ENCODE data around the gene PPP5C. TPM values are rescaled to one million over a fixed set of nuclear protein-coding genes. Genes with fewer than 3 reads are reported as not detected.
A peak's percentile ranks its signal among the peaks of the same experiment; 100 is the strongest.

The PPP5C gene
- total RNA-seq, 5 donors from 2014 or later (not counting 1 experiment from before 2014, with no cell fraction given) = 40.3 to 59.7 (median 42.8) TPM

DNA sequence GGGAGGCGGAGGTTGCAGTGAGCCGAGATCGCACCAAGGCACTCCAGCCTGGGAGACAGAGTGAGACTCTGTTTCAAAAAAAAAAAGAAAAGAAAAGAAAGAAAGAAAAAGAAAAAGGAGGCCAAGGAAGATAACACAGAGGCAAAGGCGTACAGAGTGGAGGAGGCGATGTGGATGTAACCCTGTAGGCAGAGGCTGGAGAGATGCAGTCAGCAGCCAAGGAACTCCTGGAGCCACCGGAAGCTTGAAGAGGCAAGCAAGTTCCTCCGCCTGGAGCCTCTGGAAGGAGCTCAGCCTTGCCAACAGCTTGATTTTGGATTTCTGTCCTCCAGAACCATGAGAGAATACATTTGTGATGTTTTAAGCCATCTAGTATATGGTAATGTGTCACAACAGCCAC is 73.2 kb downstream of the PPP5C start:
- peaks cover 36 to 57% of the 10 kb centered on the region in 2 donors for H3K27me3 Mint-ChIP-seq

GRCh38 chr19:46422344-46422743 is 75.5 kb downstream of the PPP5C start:
- Mint-ChIP-seq H3K36me3 (no peaks in the 10 kb centered on the region), H3K4me1 (peaks cover 14 to 15% (median 14%) of the 10 kb centered on the region in 3 donors), H3K4me3 (no peak overlapping the region), H3K9me3 (no peaks in the 10 kb centered on the region), H3K27me3 (peaks cover 42 to 59% of the 10 kb centered on the region in 2 donors), H3K27ac (no peak overlapping the region)
- H3K27me3 ChIP-seq (replicated peaks in 1 of 2; ENCODE audit: control insufficient read depth in 2 of 2, extremely low read depth in 1 of 2, insufficient read depth in 2 of 2, low read length in 1 of 2) = peaks cover 0 to 55% of the 10 kb centered on the region in 2 experiments
- H3K4me3 ChIP-seq (ENCODE audit: control insufficient read depth in 1 of 2, extremely low read depth in 1 of 2, low read length in 1 of 2) = no peak overlapping the region
- peaks cover 0 to 8% of the 10 kb centered on the region in 2 experiments for H3K4me1 ChIP-seq (ENCODE audit: control insufficient read depth in 1 of 2, extremely low read depth in 1 of 2, insufficient read depth in 2 of 2, low read length in 2 of 2)
- H3K27ac ChIP-seq (ENCODE audit: low read length) = no peak overlapping the region
- ChIA-PET CTCF (no interaction called here), POLR2A (no interaction called here)
- no peaks in the 10 kb centered on the region for H3K36me3 ChIP-seq (ENCODE audit: control insufficient read depth in 2 of 2, extremely low read depth in 1 of 2, insufficient read depth in 1 of 2, low read length in 1 of 2)
- 58% methylated on average over 2 of the region's 2 CpGs for WGBS (ENCODE audit: insufficient coverage)
- ATAC-seq (replicated peaks in 1 of 4) (no peak), DNase-seq (no peak)
- H3K9me3 ChIP-seq = no peaks in the 10 kb centered on the region

More for the DNA sequence above, 73.2 kb downstream of the PPP5C start:
- Histone ChIP-seq H3K27me3 (replicated peaks in 1 of 2; ENCODE audit: control insufficient read depth in 2 of 2, extremely low read depth in 1 of 2, insufficient read depth in 2 of 2, low read length in 1 of 2) (peaks cover 0 to 59% of the 10 kb centered on the region in 2 experiments), H3K36me3 (ENCODE audit: control insufficient read depth in 2 of 2, extremely low read depth in 1 of 2, insufficient read depth in 1 of 2, low read length in 1 of 2) (no peaks in the 10 kb centered on the region), H3K4me1 (ENCODE audit: control insufficient read depth in 1 of 2, extremely low read depth in 1 of 2, insufficient read depth in 2 of 2, low read length in 2 of 2) (peaks cover 0 to 9% of the 10 kb centered on the region in 2 experiments), H3K27ac (ENCODE audit: low read length) (no peak overlapping the region), H3K9me3 (no peaks in the 10 kb centered on the region), H3K4me3 (ENCODE audit: control insufficient read depth in 1 of 2, extremely low read depth in 1 of 2, low read length in 1 of 2) (no peak overlapping the region)
- Mint-ChIP-seq H3K27ac (no peak overlapping the region), H3K36me3 (no peaks in the 10 kb centered on the region), H3K4me1 (peaks cover 8 to 9% (median 8%) of the 10 kb centered on the region in 3 donors), H3K9me3 (no peaks in the 10 kb centered on the region), H3K4me3 (no peak overlapping the region)
- CTCF ChIA-PET = no interaction called here
- ATAC-seq (replicated peaks in 1 of 4) = no peak
- DNase-seq = no peak
- POLR2A ChIA-PET = no interaction called here
- WGBS (ENCODE audit: insufficient coverage) = 98% methylated on average over 5 of the region's 7 CpGs

- no peaks in the 10 kb centered on the region for H3K9me3 ChIP-seq
- H3K36me3 ChIP-seq (ENCODE audit: control insufficient read depth in 2 of 2, extremely low read depth in 1 of 2, insufficient read depth in 1 of 2, low read length in 1 of 2) = no peaks in the 10 kb centered on the region
- Mint-ChIP-seq H3K27me3 (peaks cover 50 to 65% of the 10 kb centered on the region in 2 donors), H3K36me3 (no peaks in the 10 kb centered on the region), H3K27ac (no peak overlapping the region), H3K4me3 (no peak overlapping the region), H3K4me1 (peaks cover 19 to 22% (median 19%) of the 10 kb centered on the region in 3 donors), H3K9me3 (no peaks in the 10 kb centered on the region)
- peaks cover 0 to 63% of the 10 kb centered on the region in 2 experiments for H3K27me3 ChIP-seq (replicated peaks in 1 of 2; ENCODE audit: control insufficient read depth in 2 of 2, extremely low read depth in 1 of 2, insufficient read depth in 2 of 2, low read length in 1 of 2)
- ChIA-PET POLR2A (no interaction called here), CTCF (interaction anchor here in 1 of 2 donors (0.6 kb wide), 1 partner anchor 446 kb away, joined by 3 read pairs; no protein-coding TSS in a partner anchor)
- H3K4me3 ChIP-seq (ENCODE audit: control insufficient read depth in 1 of 2, extremely low read depth in 1 of 2, low read length in 1 of 2) = no peak overlapping the region
- DNase-seq (no peak), ATAC-seq (replicated peaks in 1 of 4) (no peak)
- WGBS (ENCODE audit: insufficient coverage) = 70% methylated on average over 2 of the region's 5 CpGs
- H3K4me1 ChIP-seq (ENCODE audit: control insufficient read depth in 1 of 2, extremely low read depth in 1 of 2, insufficient read depth in 2 of 2, low read length in 2 of 2) = peaks cover 0 to 16% of the 10 kb centered on the region in 2 experiments
- H3K27ac ChIP-seq (ENCODE audit: low read length) = no peak overlapping the region
Measured at GRCh38 chr19:46423188-46423587, 76.3 kb downstream of the PPP5C start.

GRCh38 chr19:46426035-46426505 is 79.2 kb downstream of the PPP5C start:
- peak overlapping the region; percentile 60 to 72 (median 67) for H3K4me3 Mint-ChIP-seq
- Histone ChIP-seq H3K27ac (ENCODE audit: low read length) (no peak overlapping the region), H3K4me3 (ENCODE audit: control insufficient read depth in 1 of 2, extremely low read depth in 1 of 2, low read length in 1 of 2) (no peak overlapping the region), H3K27me3 (replicated peaks in 1 of 2; ENCODE audit: control insufficient read depth in 2 of 2, extremely low read depth in 1 of 2, insufficient read depth in 2 of 2, low read length in 1 of 2) (peaks cover 2 to 68% of the 10 kb centered on the region in 2 experiments), H3K36me3 (ENCODE audit: control insufficient read depth in 2 of 2, extremely low read depth in 1 of 2, insufficient read depth in 1 of 2, low read length in 1 of 2) (no peaks in the 10 kb centered on the region), H3K4me1 (ENCODE audit: control insufficient read depth in 1 of 2, extremely low read depth in 1 of 2, insufficient read depth in 2 of 2, low read length in 2 of 2) (peaks cover 0 to 25% of the 10 kb centered on the region in 2 experiments), H3K9me3 (no peaks in the 10 kb centered on the region)
- 11% methylated on average over 5 of the region's 10 CpGs for WGBS (ENCODE audit: insufficient coverage)
- H3K4me1 Mint-ChIP-seq = peaks cover 29 to 32% (median 32%) of the 10 kb centered on the region in 3 donors
- DNase-seq (no peak), ATAC-seq (replicated peaks in 1 of 4) (no peak)
- peaks cover 66 to 81% of the 10 kb centered on the region in 2 donors for H3K27me3 Mint-ChIP-seq
- no peaks in the 10 kb centered on the region for H3K9me3 Mint-ChIP-seq
- POLR2A ChIA-PET = no interaction called here
- no peaks in the 10 kb centered on the region for H3K36me3 Mint-ChIP-seq
- no peak overlapping the region for H3K27ac Mint-ChIP-seq
- CTCF ChIA-PET = no interaction called here

- Histone ChIP-seq H3K36me3 (ENCODE audit: control insufficient read depth in 2 of 2, extremely low read depth in 1 of 2, insufficient read depth in 1 of 2, low read length in 1 of 2) (no peaks in the 10 kb centered on the region), H3K4me1 (ENCODE audit: control insufficient read depth in 1 of 2, extremely low read depth in 1 of 2, insufficient read depth in 2 of 2, low read length in 2 of 2) (peaks cover 0 to 25% of the 10 kb centered on the region in 2 experiments), H3K27me3 (replicated peaks in 1 of 2; ENCODE audit: control insufficient read depth in 2 of 2, extremely low read depth in 1 of 2, insufficient read depth in 2 of 2, low read length in 1 of 2) (peaks cover 4 to 67% of the 10 kb centered on the region in 2 experiments), H3K27ac (ENCODE audit: low read length) (no peak overlapping the region), H3K4me3 (ENCODE audit: control insufficient read depth in 1 of 2, extremely low read depth in 1 of 2, low read length in 1 of 2) (peak overlapping the region in 1 of 2 donors; percentile 19), H3K9me3 (no peaks in the 10 kb centered on the region)
- Mint-ChIP-seq H3K4me3 (peak overlapping the region; percentile 60 to 72 (median 67)), H3K9me3 (no peaks in the 10 kb centered on the region), H3K27me3 (peaks cover 70 to 85% of the 10 kb centered on the region in 2 donors), H3K4me1 (peaks cover 29 to 32% (median 32%) of the 10 kb centered on the region in 3 donors), H3K27ac (no peak overlapping the region), H3K36me3 (no peaks in the 10 kb centered on the region)
- no peak for ATAC-seq (replicated peaks in 1 of 4)
- ChIA-PET POLR2A (no interaction called here), CTCF (no interaction called here)
- peak in 6 of 35 experiments; percentile 17 to 57 (median 25) for DNase-seq
- 6% methylated on average over 26 of the region's 32 CpGs for WGBS (ENCODE audit: insufficient coverage)
Measured at GRCh38 chr19:46426506-46427162, 79.7 kb downstream of the PPP5C start.

- Histone ChIP-seq H3K4me1 (ENCODE audit: control insufficient read depth in 1 of 2, extremely low read depth in 1 of 2, insufficient read depth in 2 of 2, low read length in 2 of 2) (peaks cover 0 to 25% of the 10 kb centered on the region in 2 experiments), H3K4me3 (ENCODE audit: control insufficient read depth in 1 of 2, extremely low read depth in 1 of 2, low read length in 1 of 2) (no peak overlapping the region), H3K36me3 (ENCODE audit: control insufficient read depth in 2 of 2, extremely low read depth in 1 of 2, insufficient read depth in 1 of 2, low read length in 1 of 2) (no peaks in the 10 kb centered on the region), H3K27me3 (replicated peaks in 1 of 2; ENCODE audit: control insufficient read depth in 2 of 2, extremely low read depth in 1 of 2, insufficient read depth in 2 of 2, low read length in 1 of 2) (peaks cover 5 to 68% of the 10 kb centered on the region in 2 experiments), H3K27ac (ENCODE audit: low read length) (no peak overlapping the region), H3K9me3 (no peaks in the 10 kb centered on the region)
- Mint-ChIP-seq H3K4me3 (peak overlapping the region in 2 of 3 donors; percentile 13 to 60), H3K27ac (no peak overlapping the region), H3K36me3 (no peaks in the 10 kb centered on the region), H3K9me3 (no peaks in the 10 kb centered on the region), H3K27me3 (peaks cover 69 to 84% of the 10 kb centered on the region in 2 donors), H3K4me1 (peaks cover 29 to 32% (median 32%) of the 10 kb centered on the region in 3 donors)
- POLR2A ChIA-PET = no interaction called here
- DNase-seq (no peak), ATAC-seq (replicated peaks in 1 of 4) (no peak)
- CTCF ChIA-PET = no interaction called here
- WGBS (ENCODE audit: insufficient coverage) = 67% methylated on average over 17 of the region's 17 CpGs
Measured at GRCh38 chr19:46427518-46428045, 80.7 kb downstream of the PPP5C start.

All from T-cell (primary cell).